A673 (cell line): ENCODE results near the gene KCNF1. TPM values are rescaled to one million over a fixed set of nuclear protein-coding genes. Genes with fewer than 3 reads are reported as not detected.

Source experiments
- BruUV-seq: library from RNA; stranded (reverse); fragments of 400-500 nt; replicated peaks from 2 replicates; lab custom pipeline; 2021; lab: Mats Ljungman, UMichigan
- CTCF ChIA-PET: fragments of 300-600 bp; sonication (Branson Sonifier 250); formaldehyde crosslinking; loops from one replicate; lab custom pipeline; 2022; ENCODE audit warnings: antibody characterized with exemption; lab: Charles Lee
- POLR2A ChIA-PET: fragments of 300-600 bp; sonication (Branson Sonifier 250); formaldehyde crosslinking; loops from one replicate; lab custom pipeline; 2022; ENCODE audit warnings: antibody characterized with exemption; ENCODE audit not compliant: low non-redundant PET; lab: Charles Lee
- DNase-seq: peaks from one replicate; pipeline ENCODE4 v3.0.0-alpha.2; 2015; ENCODE audit warnings: low spot score
- H3K27ac ChIP-seq: fragments of 200-600 bp; sonication (generic); 2 replicates; pipeline ENCODE4 v1.5.1; 2016; ENCODE audit warnings: mixed run types, low read depth, mild to moderate bottlenecking, mixed read lengths, antibody characterized with exemption, low read length; ENCODE audit not compliant: poor library complexity, severe bottlenecking
- H3K27me3 ChIP-seq: fragments of 200-600 bp; sonication (generic); replicated peaks from 2 replicates; pipeline ENCODE4 v1.6.1; 2017; ENCODE audit warnings: mixed run types, low read depth, mild to moderate bottlenecking, mixed read lengths, antibody characterized with exemption, low read length; ENCODE audit not compliant: insufficient read depth, poor library complexity
- H3K36me3 ChIP-seq: fragments of 200-600 bp; sonication (generic); 2 replicates; pipeline ENCODE4 v1.6.1; 2016; ENCODE audit warnings: mixed run types, mild to moderate bottlenecking, mixed read lengths, antibody characterized with exemption, low read length; ENCODE audit not compliant: insufficient read depth, poor library complexity, severe bottlenecking
- H3K4me1 ChIP-seq: fragments of 200-600 bp; sonication (generic); 2 replicates; pipeline ENCODE4 v1.6.1; 2017; ENCODE audit warnings: mixed run types, mild to moderate bottlenecking, mixed read lengths, antibody characterized with exemption, low read length; ENCODE audit not compliant: insufficient read depth, poor library complexity, severe bottlenecking
- H3K4me3 ChIP-seq: fragments of 200-600 bp; sonication (generic); 2 replicates; pipeline ENCODE4 v1.5.1; 2016; ENCODE audit warnings: low read depth, mixed run types, mild to moderate bottlenecking, mixed read lengths, low read length; ENCODE audit not compliant: poor library complexity, severe bottlenecking
- H3K9me3 ChIP-seq: fragments of 200-600 bp; sonication (generic); 2 replicates; pipeline ENCODE4 v1.6.1; 2016; ENCODE audit warnings: mixed run types, low read depth, mild to moderate bottlenecking, mixed read lengths, antibody characterized with exemption, low read length; ENCODE audit not compliant: poor library complexity, severe bottlenecking
- EZH2 ChIP-seq: fragments of 200-600 bp; sonication (generic); IDR thresholded peaks from 2 replicates; pipeline ENCODE4 v1.6.1; 2017; ENCODE audit warnings: borderline replicate concordance, low read depth, mild to moderate bottlenecking, mixed read lengths, antibody characterized with exemption, low read length; ENCODE audit not compliant: poor library complexity, severe bottlenecking
- intact Hi-C: fragments of 100-400 bp; cut with micrococcal nuclease; formaldehyde crosslinking; loops from one replicate; pipeline ENCODE4 v1.10.0; 2022; ENCODE audit not compliant: unreplicated experiment
- total RNA-seq: library from RNA; stranded (reverse); gene quantifications from 2 replicates; pipeline ENCODE4 v1.2.3, GENCODE V29; 2021
- TF ChIP-seq, protein P1 (sequence below): fragments of 300-800, 200-600 bp; sonication (generic); conservative IDR thresholded peaks from 2 replicates; pipeline ENCODE4 v1.5.1; 2017; ENCODE audit warnings: low read depth, mild to moderate bottlenecking, antibody characterized with exemption, low read length, moderate library complexity, mixed read lengths

KCNF1 gene
- total RNA-seq, 1 experiment from 2014 or later, result 0.32 TPM

DNA sequence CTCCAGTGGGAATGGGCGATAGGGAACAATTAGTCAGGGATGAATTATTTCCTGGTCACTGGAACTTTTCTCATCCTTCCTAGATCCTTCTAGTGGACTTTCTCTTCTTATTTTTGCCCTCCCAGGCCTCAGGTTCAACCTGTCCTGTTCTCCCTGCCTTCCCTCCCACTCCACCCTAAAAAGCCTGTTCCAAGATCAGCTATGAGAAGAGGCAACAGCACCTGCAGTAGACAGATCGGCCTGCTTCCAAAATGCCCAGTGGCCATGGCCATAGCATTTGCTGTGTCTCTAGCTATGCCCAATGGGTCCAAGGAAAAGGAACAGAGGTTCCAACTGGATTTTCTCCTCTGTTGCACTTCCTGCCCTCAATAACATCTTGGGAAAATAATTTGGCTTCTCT lies 16.5 kb upstream of the KCNF1 start:
- TF ChIP-seq EZH2, result no peak
- ChIA-PET CTCF (no interaction called here), POLR2A (no interaction called here)

DNA sequence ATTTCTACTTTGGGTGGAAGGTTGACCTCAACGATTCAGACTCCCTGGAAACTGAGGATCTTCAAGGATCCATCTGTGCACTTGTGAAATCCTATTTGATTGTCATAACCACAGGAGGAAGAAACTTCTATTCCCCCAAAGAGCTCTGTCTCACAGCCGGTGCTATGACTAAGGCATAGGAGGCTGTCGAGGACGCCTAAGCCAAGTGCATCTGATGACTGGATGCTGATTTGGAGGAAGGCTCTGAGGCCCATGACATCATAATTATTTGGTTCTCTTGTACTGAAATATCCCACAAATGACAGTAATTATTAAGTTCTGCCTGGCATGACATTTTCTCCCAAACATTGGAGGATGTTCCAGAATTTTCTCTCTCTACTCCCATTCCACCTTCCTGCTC lies 13.8 kb upstream of the KCNF1 start:
- Histone ChIP-seq H3K4me1 (no peaks in the 10 kb centered on the region), H3K9me3 (no peaks in the 10 kb centered on the region), H3K27ac (no peak overlapping the region), H3K36me3 (no peaks in the 10 kb centered on the region), H3K4me3 (no peak overlapping the region), H3K27me3 (no peaks in the 10 kb centered on the region)
- no peak for TF ChIP-seq EZH2
- TF ChIP-seq, protein P1, sequence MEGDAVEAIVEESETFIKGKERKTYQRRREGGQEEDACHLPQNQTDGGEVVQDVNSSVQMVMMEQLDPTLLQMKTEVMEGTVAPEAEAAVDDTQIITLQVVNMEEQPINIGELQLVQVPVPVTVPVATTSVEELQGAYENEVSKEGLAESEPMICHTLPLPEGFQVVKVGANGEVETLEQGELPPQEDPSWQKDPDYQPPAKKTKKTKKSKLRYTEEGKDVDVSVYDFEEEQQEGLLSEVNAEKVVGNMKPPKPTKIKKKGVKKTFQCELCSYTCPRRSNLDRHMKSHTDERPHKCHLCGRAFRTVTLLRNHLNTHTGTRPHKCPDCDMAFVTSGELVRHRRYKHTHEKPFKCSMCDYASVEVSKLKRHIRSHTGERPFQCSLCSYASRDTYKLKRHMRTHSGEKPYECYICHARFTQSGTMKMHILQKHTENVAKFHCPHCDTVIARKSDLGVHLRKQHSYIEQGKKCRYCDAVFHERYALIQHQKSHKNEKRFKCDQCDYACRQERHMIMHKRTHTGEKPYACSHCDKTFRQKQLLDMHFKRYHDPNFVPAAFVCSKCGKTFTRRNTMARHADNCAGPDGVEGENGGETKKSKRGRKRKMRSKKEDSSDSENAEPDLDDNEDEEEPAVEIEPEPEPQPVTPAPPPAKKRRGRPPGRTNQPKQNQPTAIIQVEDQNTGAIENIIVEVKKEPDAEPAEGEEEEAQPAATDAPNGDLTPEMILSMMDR, result no peak
- ChIA-PET POLR2A (no interaction called here), CTCF (no interaction called here)
- no TSS peak for BruUV-seq
- no peak for DNase-seq
- intact Hi-C loops, result no loop called here

More for the DNA sequence above, 16.5 kb upstream of the KCNF1 start:
- BruUV-seq, result no TSS peak
- no peak overlapping the region for H3K4me3 ChIP-seq
- no peaks in the 10 kb centered on the region for H3K4me1 ChIP-seq
- H3K27ac ChIP-seq, result no peak overlapping the region
- DNase-seq, result no peak
- intact Hi-C loops, result no loop called here
- H3K27me3 ChIP-seq, result no peaks in the 10 kb centered on the region
- H3K36me3 ChIP-seq, result no peaks in the 10 kb centered on the region
- H3K9me3 ChIP-seq, result no peaks in the 10 kb centered on the region

DNA sequence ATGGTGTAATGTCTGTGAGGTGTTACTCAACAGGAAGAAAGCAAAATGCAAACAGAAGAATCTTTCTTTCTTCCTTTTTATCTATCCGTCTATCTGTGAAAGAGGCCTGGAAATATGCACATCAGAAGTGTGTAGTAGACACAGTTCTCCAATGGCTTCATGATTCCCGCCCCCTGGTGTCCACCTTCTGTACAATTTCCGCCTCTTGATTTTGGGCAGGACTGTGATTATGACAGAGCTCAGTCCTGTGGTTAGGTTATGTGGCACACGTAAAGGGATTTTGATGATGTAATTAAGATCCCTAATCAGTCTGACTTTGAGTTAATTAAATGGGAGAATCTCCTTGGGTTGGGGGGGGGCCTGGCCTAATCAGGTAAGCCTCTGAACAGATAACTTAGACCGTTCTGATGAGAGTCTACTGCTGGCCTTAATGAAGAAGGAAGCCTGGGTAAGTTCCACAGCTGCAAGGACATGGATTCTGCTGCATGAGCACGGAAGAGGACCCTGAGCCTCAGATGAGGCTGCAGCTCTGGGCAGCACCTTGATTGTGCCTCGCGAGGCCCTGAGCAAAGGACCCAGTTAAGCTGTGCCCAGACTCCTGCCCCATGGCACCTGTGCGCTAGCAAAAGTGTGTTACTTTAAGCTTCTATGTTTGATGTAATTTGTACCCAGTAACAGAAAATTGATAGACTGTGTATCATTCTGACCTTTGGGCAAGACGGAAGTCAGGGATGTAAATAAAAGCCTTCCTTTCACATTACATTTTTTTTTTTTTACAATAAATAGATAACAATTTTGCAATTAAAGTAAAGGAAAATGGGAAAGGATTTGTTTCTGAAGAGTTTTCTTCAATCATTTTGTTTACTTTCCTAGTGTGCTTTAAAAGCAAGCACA lies 11.3 kb upstream of the KCNF1 start:
- DNase-seq, result peak; percentile 75
- ChIA-PET CTCF (interaction anchor here (0.5 to 1.4 kb wide), 8 partner anchors 9 to 205 kb away, joined by 3 to 11 read pairs (median 4); partner anchors contain the start of gene KCNF1), POLR2A (interaction anchor here (0.7 kb wide), 1 partner anchor 150 kb away, joined by 14 read pairs; no protein-coding TSS in a partner anchor)
- Histone ChIP-seq H3K4me1 (no peaks in the 10 kb centered on the region), H3K9me3 (no peaks in the 10 kb centered on the region), H3K4me3 (no peak overlapping the region), H3K27ac (no peak overlapping the region), H3K36me3 (no peaks in the 10 kb centered on the region), H3K27me3 (no peaks in the 10 kb centered on the region)
- intact Hi-C loops, result loop anchor here (1.0 to 2.0 kb wide), 2 partner anchors 16 to 65 kb away; no protein-coding TSS in a partner anchor
- no TSS peak for BruUV-seq
- TF ChIP-seq EZH2, result no peak
- TF ChIP-seq, protein P1, result peak; percentile 64
